NCI-H146 (cell line): Measurements from ENCODE around the gene DCDC2.
"Not testable (repeated sequence)": the region's sequence is repeated elsewhere in the genome, so short reads cannot be mapped to it uniquely, and the experiment has no call there.

Experiments
- DNase-seq: peaks from one replicate; lab custom pipeline; 2025; lab: John Stamatoyannopoulos, UW

DCDC2 gene

GRCh38 chr6:24258214-24258613 lies 99.6 kb downstream of the DCDC2 start:
- not testable (repeated sequence) for DNase-seq

GRCh38 chr6:24257282-24257681 lies 100.6 kb downstream of the DCDC2 start:
- peak; percentile 84 for DNase-seq

- no peak for DNase-seq
Observed at GRCh38 chr6:24255676-24256075, 102.2 kb downstream of the DCDC2 start.

- no peak for DNase-seq
Observed at GRCh38 chr6:24253360-24253759, 104.5 kb downstream of the DCDC2 start.

GRCh38 chr6:24252280-24252679 lies 105.6 kb downstream of the DCDC2 start:
- DNase-seq: no peak

GRCh38 chr6:24251339-24251738 lies 106.5 kb downstream of the DCDC2 start:
- DNase-seq: no peak

- DNase-seq: no peak
Observed at GRCh38 chr6:24249926-24250325, 107.9 kb downstream of the DCDC2 start.

GRCh38 chr6:24245275-24245674 lies 112.6 kb downstream of the DCDC2 start:
- no peak for DNase-seq

GRCh38 chr6:24242924-24243323 lies 114.9 kb downstream of the DCDC2 start:
- DNase-seq: no peak

GRCh38 chr6:24241779-24242178 lies 116.1 kb downstream of the DCDC2 start:
- not testable (repeated sequence) for DNase-seq

GRCh38 chr6:24240943-24241342 lies 116.9 kb downstream of the DCDC2 start:
- DNase-seq: no peak

GRCh38 chr6:24240380-24240928 lies 117.4 kb downstream of the DCDC2 start:
- peak; percentile 24 for DNase-seq

GRCh38 chr6:24238700-24239099 lies 119.2 kb downstream of the DCDC2 start:
- no peak for DNase-seq

GRCh38 chr6:24236779-24237178 lies 121.1 kb downstream of the DCDC2 start:
- not testable (repeated sequence) for DNase-seq

GRCh38 chr6:24233813-24234442 lies 123.9 kb downstream of the DCDC2 start:
- no peak for DNase-seq

- no peak for DNase-seq
Observed at GRCh38 chr6:24231438-24231977, 126.4 kb downstream of the DCDC2 start.

GRCh38 chr6:24229696-24230405 lies 128.0 kb downstream of the DCDC2 start:
- no peak for DNase-seq

GRCh38 chr6:24228681-24229255 lies 129.1 kb downstream of the DCDC2 start:
- DNase-seq: no peak

- DNase-seq: no peak
Observed at GRCh38 chr6:24228123-24228522, 129.7 kb downstream of the DCDC2 start.

- peak; percentile 42 for DNase-seq
Observed at GRCh38 chr6:24227556-24227955, 130.3 kb downstream of the DCDC2 start.

GRCh38 chr6:24226541-24226940 lies 131.3 kb downstream of the DCDC2 start:
- DNase-seq: no peak

GRCh38 chr6:24225838-24226237 lies 132.0 kb downstream of the DCDC2 start:
- DNase-seq: no peak
